Esophagus squamous epithelium (tissue), 5 donors: ENCODE results near the gene LKAAEAR1. TPM values are rescaled to one million over a fixed set of nuclear protein-coding genes. Genes with fewer than 3 reads are reported as not detected.

ENCODE experiments used
- DNase-seq: peaks from one replicate; lab custom pipeline; 2025; lab: John Stamatoyannopoulos, UW
- H3K27ac ChIP-seq, 4 donors: fragments of 200-600 bp; sonication (generic); one replicate each; pipeline ENCODE4 v1.5.1; 2016 to 2019; ENCODE audit warnings: mild to moderate bottlenecking in 1 of 4
- H3K27me3 ChIP-seq, 4 donors: fragments of 200-600 bp; sonication (generic); 1 replicate in 3 of 4; 2 replicates in 1 of 4; pipeline versions ENCODE4 v1.5.1 to v1.6.0; 2017 to 2021; ENCODE audit warnings: antibody characterized with exemption in 1 of 4
- H3K36me3 ChIP-seq, 3 donors: fragments of 200-600 bp; sonication (generic); one replicate each; pipeline ENCODE4 v1.5.1; 2016 to 2019
- H3K4me1 ChIP-seq, 3 donors: fragments of 200-600 bp; sonication (generic); one replicate each; pipeline ENCODE4 v1.5.1; 2017 to 2019
- H3K4me3 ChIP-seq, 4 donors: fragments of 200-600 bp; sonication (generic); 1 replicate in 3 of 4; 2 replicates in 1 of 4; pipeline ENCODE4 v1.5.1; 2016 to 2019; ENCODE audit warnings: mild to moderate bottlenecking in 2 of 4, moderate library complexity in 1 of 4
- H3K9me3 ChIP-seq, 3 donors: fragments of 200-600 bp; sonication (generic); one replicate each; pipeline ENCODE4 v1.5.1; 2016 to 2019
- CTCF ChIP-seq, 6 experiments: fragments of 450-650 bp in 4 of 6; fragments of 200-600 bp in 2 of 6; sonication (generic) in 2 of 6; IDR thresholded peaks; one replicate each; pipeline ENCODE4 v1.5.1; 2016 to 2019; ENCODE audit warnings: antibody characterized with exemption in 6 of 6, mild to moderate bottlenecking in 4 of 6, moderate library complexity in 4 of 6
- POLR2A ChIP-seq, 4 donors: fragments of 450-650 bp; IDR thresholded peaks; one replicate each; pipeline ENCODE4 v1.6.1; 2017; ENCODE audit warnings: antibody characterized with exemption in 4 of 4, mild to moderate bottlenecking in 4 of 4, moderate library complexity in 3 of 4
- WGBS, 2 donors: methylation state at CpG; one replicate each; pipeline ENCODE4 v1.1.5; 2018; 5-methylcytosine and 5-hydroxymethylcytosine counted together
- intact Hi-C: fragments of 100-400 bp; cut with DNase I; formaldehyde crosslinking; loops from one replicate; pipeline ENCODE4 v1.15.0; 2022
- total RNA-seq, 4 donors: library from RNA; depleted of rRNA; stranded (reverse); fragments of >200 nt; gene quantifications; one replicate each; pipeline ENCODE4 v1.1.0, GENCODE V29; 2016
- donor health status: DM: yes; HTN: yes; CAD: no.

Gene LKAAEAR1
- total RNA-seq, 4 donors from 2014 or later = not detected

GRCh38 chr20:64063389-64064144 lies 20.6 kb downstream of the LKAAEAR1 start:
- peak overlapping the region; percentile 80 to 92 (median 86) for H3K27ac ChIP-seq
- H3K4me3 ChIP-seq = peak overlapping the region; percentile 68 to 93 (median 82)
- H3K27me3 ChIP-seq = no peaks in the 10 kb centered on the region
- 3% methylated on average over 24 to 29 of the region's 51 CpGs for WGBS, 2 donors
- DNase-seq = no peak
- H3K4me1 ChIP-seq = peaks cover 26 to 50% (median 31%) of the 10 kb centered on the region in 3 donors
- no peaks in the 10 kb centered on the region for H3K36me3 ChIP-seq
- no peak for TF ChIP-seq POLR2A (IDR thresholded peaks at IDR 0.05)
- TF ChIP-seq CTCF (IDR thresholded peaks at IDR 0.05) = no peak
- no peaks in the 10 kb centered on the region for H3K9me3 ChIP-seq
- intact Hi-C loops = no loop called here

- peak within 1 kb of the TSS; percentile 68 to 93 (median 82) for H3K4me3 ChIP-seq
- no peaks in the 10 kb centered on the region for H3K36me3 ChIP-seq
- intact Hi-C loops = no loop called here
- H3K4me1 ChIP-seq = peaks cover 26 to 55% (median 31%) of the 10 kb centered on the region in 3 donors
- H3K27ac ChIP-seq = peak within 1 kb of the TSS; percentile 80 to 92 (median 86)
- H3K9me3 ChIP-seq = no peaks in the 10 kb centered on the region
- peak; percentile 70 for DNase-seq
- no peaks in the 10 kb centered on the region for H3K27me3 ChIP-seq
- WGBS, 2 donors = 1% methylated on average over 16 of the region's 85 CpGs; no CpG with 5 or more reads in 1 of the 2 donors
- TF ChIP-seq CTCF (IDR thresholded peaks at IDR 0.05) = peak in 1 of 6 experiments; percentile 30
- TF ChIP-seq POLR2A (IDR thresholded peaks at IDR 0.05) = peak in 3 of 4 donors; percentile 5 to 85 (median 79)
Measured at GRCh38 chr20:64062596-64063388, 21.4 kb downstream of the LKAAEAR1 start, which contains the start of gene TCEA2. TSS of gene TCEA2 (plus strand) at chr20:64063198. CDS start at chr20:64063313, 115 bp downstream.

GRCh38 chr20:64062276-64062595 lies 22.0 kb downstream of the LKAAEAR1 start:
- intact Hi-C loops = no loop called here
- Histone ChIP-seq H3K36me3 (no peaks in the 10 kb centered on the region), H3K27me3 (peaks cover 0 to 3% (median 0%) of the 10 kb centered on the region in 4 donors), H3K4me1 (peaks cover 30 to 60% (median 32%) of the 10 kb centered on the region in 3 donors), H3K9me3 (no peaks in the 10 kb centered on the region), H3K27ac (peak overlapping the region; percentile 80 to 92 (median 86)), H3K4me3 (peak overlapping the region; percentile 68 to 93 (median 82))
- no peak for DNase-seq
- WGBS, 2 donors = 70% methylated on average over 2 of the region's 5 CpGs; no CpG with 5 or more reads in 1 of the 2 donors
- TF ChIP-seq POLR2A (IDR thresholded peaks at IDR 0.05) (no peak), CTCF (IDR thresholded peaks at IDR 0.05) (no peak)

- intact Hi-C loops = no loop called here
Measured at GRCh38 chr20:64058536-64058935, 25.7 kb downstream of the LKAAEAR1 start.

More at GRCh38 chr20:64058536-64058935, 25.7 kb downstream of the LKAAEAR1 start:
- no peaks in the 10 kb centered on the region for H3K9me3 ChIP-seq
- H3K36me3 ChIP-seq = no peaks in the 10 kb centered on the region
- TF ChIP-seq POLR2A (IDR thresholded peaks at IDR 0.05) = no peak
- TF ChIP-seq CTCF (IDR thresholded peaks at IDR 0.05) = no peak
- H3K27ac ChIP-seq = no peak overlapping the region
- H3K27me3 ChIP-seq = peaks cover 0 to 37% (median 2%) of the 10 kb centered on the region in 4 donors
- no peak for DNase-seq
- peaks cover 32 to 62% (median 41%) of the 10 kb centered on the region in 3 donors for H3K4me1 ChIP-seq
- 35 to 77% methylated on average over 2 to 12 of the region's 12 CpGs for WGBS, 2 donors
- no peak overlapping the region for H3K4me3 ChIP-seq
